Stimulated activated CD4-positive, alpha-beta T cell treated with anti-CD3 and anti-CD28 coated beads, Interleukin-4, amount 100 ng/mL, for 24 hours (primary cell): ENCODE data around the gene HIVEP3.
A peak's percentile ranks its signal among the peaks of the same experiment; 100 is the strongest.

ENCODE experiments used
- DNase-seq: peaks from one replicate; pipeline ENCODE4 v3.0.0-alpha.2; 2020

Gene HIVEP3

GRCh38 chr1:41501581-41501980 lies 417.1 kb downstream of the HIVEP3 start:
- no peak for DNase-seq

DNA sequence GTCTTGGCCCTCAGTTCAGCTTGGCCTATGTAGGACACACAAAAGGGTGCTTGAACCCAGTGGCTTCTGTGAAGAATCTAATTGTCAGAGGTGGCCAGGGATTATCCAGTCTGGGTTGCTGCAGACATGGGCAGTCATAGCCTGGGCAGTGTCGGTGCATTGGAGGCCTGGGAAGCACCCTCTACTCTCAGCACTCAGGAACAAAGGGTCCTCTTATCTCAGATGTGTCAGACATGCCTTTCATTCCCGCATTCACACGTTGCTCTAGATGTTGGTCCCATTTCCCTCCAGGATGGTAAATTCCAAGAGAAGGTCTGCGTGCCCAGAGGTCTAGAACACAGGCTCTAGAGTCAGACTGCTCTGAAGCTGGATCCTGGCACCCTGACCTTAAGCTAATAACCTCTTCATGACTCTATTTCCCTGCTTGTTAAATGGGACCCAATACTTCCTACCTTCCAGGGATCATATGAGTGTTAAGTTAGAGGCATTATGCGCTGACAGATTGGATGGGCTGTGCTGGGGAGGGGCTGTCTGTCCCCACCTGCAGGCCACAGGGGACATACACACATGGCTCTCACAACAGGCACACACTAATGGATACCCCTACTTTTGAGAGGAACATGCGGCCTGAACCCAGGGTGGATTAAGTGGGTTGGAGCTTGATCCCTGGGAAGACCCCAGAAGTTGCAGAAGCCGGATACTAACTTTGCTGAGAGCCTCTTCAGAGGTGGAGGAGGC lies 417.8 kb downstream of the HIVEP3 start:
- no peak for DNase-seq

DNA sequence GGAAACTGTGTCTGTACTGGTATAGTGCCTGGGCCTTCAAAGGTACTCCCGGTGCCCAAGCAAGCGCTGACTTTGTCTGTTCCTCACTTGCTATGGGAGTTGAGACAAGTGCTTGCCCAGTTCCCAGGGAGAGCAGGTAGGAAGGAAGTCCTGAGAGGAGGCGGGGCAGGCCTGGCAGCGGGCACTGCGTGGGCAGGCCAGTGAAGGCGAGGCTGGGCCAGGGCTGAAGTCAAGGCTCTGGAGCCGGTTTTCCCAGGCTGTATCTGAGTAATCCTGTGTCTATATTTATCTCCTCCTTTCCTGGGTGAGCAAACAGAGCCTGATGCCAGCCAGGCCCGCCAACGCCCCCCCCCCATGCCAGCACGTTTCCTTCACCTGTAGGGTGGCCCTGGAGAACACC lies 418.3 kb downstream of the HIVEP3 start:
- no peak for DNase-seq

GRCh38 chr1:41499591-41499990 lies 419.1 kb downstream of the HIVEP3 start:
- DNase-seq, result no peak

DNA sequence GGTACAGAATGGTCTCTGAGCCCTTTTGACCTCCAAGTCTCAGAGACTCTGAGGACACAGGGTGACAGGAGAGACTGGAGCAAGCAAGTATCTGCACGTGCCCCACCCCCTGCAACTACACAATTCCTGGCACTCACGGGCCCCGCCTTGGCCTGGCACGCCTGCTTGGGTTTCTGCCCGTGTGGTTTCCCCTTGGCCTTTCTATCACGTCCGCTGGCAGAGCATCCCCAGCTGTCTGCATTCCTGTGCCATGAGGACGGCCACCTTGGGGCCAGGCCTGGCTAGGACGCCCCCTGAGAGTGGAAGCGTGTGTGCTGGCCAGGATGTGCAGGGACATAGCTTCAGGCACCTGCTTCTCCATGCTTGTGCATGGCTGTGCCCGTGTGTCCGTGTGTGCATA lies 419.9 kb downstream of the HIVEP3 start:
- DNase-seq, result no peak

GRCh38 chr1:41498391-41498790 lies 420.3 kb downstream of the HIVEP3 start:
- DNase-seq, result no peak

DNA sequence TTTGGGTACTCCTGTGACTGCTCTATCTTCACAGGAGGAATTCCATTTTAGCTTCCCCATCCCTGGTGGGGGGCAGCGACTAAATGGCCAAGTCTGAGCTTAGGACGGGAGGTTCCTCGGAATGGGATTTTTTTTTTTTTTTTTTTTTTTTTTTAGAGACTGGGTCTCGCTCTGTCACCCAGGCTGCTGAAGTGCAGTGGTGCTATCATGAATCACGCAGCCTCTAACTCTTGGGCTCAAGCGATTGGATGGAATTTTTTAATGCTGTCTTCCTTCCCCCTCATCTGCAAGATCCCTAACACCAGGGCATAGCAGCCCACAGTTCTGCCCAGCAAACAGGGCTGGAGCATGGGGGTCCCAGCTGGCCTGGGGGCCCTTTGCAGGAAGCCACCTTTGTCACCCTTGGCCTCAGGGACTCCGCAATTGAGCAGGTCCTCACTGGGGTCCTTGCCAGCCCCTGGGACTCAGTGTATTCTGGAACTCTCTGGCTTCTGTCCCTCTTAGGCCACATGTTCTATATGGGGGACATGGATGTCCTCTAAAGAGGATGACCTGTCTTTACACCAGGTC lies 421.2 kb downstream of the HIVEP3 start:
- DNase-seq, result no peak

DNA sequence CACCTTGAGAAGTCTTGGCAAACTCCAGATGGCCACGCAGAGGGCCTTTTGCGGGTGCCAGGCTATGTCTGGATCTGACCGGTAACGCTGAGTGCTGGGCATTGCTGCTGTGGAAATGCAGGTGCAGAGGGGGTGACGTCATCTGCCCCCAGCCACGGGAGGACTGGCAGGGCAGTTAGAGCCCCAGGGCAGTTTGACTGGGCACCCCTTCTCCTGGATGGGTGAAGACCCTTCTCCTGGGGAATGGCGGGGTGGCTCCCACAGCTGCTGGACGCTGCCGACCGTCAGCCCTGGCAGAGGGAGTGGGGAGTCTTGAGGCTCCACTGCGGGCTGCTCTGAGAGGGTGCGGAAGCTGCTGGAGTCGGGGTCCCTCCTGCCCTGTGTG lies 421.7 kb downstream of the HIVEP3 start:
- DNase-seq, result no peak

DNA sequence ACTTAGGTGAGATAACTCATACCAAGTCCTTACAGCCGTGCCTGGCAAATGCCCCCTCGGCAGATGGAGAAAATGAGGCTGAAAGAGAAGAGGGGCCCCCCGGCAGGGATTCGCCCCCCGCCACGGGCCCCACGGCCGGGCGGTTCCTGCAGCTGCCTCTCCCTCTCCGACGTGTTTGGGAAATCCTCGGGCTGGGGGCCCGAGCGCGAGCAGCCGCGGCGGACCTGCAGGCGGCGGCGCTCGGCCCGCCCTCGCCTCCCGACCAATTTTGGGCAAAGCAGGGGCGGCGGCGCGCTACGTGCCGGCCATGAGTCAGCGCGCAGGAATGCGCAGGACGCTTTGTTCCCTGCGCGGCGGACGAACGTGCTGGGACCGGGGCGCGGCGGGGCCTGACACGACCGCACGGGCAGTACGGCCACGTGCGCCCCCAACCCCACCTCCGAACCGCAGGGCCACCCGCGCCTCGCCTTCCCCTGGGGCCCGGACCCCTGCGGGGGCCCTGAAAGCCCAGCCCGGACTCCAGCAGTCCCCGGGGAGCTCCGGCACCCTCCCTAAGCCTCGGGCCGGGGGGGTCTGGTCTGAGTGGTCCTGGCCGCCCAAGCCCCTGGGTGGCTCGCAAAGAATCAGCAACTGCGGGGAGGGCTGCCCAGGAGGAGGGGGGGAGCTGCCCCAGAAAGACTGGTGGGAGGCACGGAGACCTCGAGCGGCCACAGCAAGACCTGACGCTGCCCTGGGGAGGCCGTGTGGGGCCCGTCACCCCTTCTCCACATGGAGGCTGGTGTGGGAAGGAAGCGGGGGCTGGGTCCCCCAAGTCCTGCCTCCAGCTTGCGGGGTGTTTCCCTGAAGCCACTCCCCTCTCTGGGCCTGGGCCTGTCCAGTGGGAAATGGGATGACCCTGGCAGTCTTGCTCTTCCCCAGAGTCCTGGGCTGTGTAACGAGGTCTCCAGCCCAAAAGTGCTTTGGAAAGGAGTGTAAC lies 422.4 kb downstream of the HIVEP3 start:
- DNase-seq, result peak; percentile 54

DNA sequence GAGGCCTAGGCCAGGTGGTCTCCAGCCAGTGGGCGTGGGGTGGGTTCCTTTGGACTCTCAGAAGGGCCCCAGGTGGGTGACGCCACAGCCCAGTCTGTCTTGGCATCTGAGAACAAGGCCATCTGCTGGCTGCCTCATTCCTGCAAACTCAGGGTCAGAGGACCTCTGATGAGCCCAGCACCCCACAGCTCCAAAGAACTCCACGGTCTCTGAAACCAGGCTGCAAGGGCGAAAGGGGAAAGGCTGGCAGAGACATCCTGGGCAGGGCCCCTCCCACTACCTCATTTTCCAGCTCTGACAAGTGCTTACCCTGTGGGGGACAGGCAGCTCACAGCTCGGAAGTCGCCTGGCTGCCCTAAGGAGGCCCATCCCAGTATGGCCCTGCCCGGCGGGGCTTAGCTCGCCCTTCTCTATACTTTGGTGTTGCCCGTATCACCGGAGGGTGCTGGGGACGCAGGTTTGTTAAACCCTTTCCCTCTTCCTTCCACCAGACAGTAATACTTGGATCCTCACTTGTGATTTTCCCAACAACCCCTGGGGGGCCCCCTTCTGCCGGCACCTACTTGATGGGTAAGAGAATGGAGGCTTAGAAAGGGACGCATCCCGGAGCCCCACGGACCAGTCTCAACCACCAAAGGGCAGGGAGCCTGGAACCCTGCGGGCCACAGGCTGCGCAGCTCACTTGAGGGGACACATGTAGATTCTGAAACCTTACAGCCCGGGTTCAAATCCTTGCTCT lies 423.3 kb downstream of the HIVEP3 start:
- no peak for DNase-seq

DNA sequence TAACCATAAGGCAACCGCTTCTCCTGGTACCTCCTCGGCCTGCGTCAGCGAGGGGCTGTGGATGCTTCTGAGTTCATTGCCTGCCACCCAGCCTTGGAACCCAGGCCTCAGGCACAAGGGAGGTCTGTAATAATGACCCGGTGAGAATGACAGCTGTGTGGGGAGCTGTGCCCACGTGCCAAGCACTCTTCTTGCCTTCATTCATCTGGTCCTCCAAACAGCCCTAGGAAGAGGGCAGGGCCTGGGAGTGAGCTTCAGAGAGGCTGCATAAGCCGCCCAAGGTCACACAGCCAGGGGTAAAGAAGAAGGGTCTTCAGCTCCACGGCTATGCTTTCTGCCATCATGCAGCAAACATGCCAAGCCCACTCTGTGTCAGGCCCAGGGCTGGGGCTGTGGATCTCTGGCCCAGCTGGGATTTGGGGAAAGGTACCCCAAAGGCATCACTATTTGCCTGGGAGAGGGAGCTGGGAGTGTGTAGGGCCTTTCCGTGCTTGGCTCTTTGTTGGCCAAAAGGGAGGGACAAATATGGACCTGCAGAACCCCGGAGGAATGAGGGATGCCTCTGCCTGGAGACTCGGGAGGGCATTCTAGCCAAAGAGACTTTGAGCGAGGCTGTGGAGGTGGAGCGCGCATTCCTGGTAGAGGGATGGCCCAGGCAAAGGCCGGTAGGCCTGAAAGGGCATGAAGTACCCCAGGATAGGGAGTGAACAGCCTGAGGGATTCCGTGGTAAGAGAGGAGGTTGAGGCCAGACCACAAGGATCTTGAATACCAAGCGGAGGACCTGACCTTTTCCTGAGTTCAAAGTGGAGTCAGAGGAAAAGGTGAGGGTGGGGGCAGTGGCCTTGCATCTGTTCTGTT lies 424.1 kb downstream of the HIVEP3 start:
- DNase-seq, result no peak

DNA sequence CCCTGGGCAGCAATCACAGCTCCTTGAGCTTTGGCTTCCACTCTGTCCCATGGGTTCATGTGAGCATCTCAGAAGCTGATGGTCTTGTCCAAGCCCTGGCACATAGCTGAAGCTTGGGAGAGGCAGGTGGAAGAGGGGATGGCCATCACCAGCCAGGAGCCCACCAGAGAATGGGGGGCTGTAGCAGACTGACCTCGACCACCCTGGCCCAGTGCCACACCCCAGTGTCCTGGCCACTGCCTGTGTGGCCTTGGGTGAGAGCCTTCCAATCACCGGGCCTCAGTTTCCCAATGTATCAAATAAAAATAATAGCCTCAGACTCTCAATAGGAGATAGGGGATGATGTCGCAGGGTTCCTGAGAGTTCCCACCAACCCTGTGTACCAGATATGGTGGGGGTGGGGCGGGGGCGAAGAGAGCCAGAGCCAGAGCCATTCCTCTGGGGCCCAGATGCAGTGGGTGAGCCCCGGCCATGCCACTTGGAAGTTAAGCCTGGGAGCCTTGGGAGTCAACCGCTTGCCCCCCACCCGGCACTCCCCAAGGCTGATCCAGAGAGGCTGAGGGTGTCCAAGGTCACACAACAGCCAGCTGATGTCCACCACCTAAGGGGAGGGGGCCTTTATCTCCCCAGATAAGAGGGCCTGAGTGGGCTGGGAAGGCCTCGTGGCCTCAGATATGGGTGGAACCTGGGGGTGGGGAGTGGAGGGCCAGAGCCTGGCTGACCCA lies 424.9 kb downstream of the HIVEP3 start:
- DNase-seq, result no peak

GRCh38 chr1:41493117-41493536 lies 425.6 kb downstream of the HIVEP3 start:
- DNase-seq, result no peak

DNA sequence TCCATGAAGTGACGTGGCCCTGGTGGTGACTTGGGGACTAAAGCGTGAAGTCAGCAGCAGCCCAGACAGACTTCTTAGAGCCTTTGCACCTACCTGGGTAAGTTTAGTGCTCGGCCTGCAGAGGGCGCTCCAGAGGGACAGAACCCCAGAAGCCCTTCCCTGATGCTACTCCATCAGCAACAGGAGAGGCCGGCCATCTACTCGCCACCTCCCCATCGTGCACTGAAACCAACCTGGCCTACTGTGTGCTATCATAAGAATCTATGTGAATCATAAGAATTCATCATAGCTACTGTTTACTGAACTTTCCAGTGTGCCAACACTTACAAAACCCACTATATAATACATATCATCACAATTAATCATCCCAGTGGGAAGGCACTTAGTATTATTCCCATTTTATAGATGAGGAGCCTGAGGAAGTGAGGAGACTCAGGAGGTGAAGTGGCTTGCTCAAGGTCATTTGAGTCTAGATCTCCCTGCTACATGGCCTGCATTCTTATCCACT lies 426.3 kb downstream of the HIVEP3 start:
- DNase-seq, result peak; percentile 51

GRCh38 chr1:41490911-41491310 lies 427.8 kb downstream of the HIVEP3 start:
- DNase-seq, result no peak

- no peak for DNase-seq
Observed at GRCh38 chr1:41489561-41489960, 429.2 kb downstream of the HIVEP3 start.

- no peak for DNase-seq
Observed at GRCh38 chr1:41488040-41488951, 430.4 kb downstream of the HIVEP3 start.

DNA sequence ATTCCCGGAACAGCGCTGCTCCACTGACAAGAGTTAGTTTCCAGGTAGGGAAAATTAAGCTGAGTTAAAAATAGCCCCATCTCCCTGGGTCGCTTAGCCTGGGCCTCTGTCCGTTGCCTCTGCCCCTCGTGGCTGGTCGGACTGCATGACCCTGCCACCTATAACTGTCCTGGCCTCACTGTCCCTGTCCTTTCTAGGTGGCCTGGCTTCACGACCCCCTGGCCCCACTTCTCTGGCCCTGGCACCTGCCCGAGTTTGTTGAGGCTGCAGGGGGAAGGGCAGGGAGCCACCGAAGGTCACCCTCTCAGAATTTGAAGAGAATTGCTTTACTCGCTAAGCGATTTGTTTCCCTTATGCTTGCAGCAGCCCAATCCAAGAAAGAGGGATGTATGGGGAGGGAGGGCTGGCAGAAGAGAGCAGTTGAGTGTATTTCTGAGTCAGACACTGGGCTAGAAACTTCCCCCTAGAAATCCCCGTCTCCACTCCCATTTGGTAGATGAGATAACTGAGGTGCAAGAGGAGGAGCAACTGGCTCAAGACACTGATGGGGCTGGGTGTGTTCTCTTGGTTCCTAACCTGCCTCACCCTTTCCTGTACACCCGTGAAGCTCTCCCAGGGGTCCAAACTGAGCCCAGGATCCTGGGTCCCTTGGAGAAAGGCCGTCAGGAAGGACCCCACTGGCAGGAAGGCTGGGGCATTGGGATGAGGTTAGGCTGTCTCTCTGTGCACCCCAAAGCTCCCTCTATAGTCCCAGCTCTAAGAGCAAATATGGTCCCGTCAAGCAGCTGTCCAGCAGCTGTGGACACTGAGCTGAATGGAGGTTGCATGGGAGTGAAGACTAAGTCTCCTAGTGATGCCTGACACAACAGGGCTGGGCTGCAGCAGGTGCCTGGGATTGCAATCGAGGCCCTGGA lies 431.3 kb downstream of the HIVEP3 start:
- no peak for DNase-seq
